Activated T-helper 1 cell treated with Interleukin-2 at 50 U/mL for 16 hours (primary cell): ENCODE measurements around the gene C22orf15.

Experiments
- DNase-seq: peaks from one replicate; pipeline ENCODE4 v3.0.0-alpha.2; 2020; ENCODE audit warnings: low read depth

Gene C22orf15

GRCh38 chr22:23787600-23787896, 24.8 kb downstream of the C22orf15 start:
- no peak for DNase-seq

- DNase-seq = no peak
Measured at GRCh38 chr22:23787910-23788309, 25.1 kb downstream of the C22orf15 start.

DNA sequence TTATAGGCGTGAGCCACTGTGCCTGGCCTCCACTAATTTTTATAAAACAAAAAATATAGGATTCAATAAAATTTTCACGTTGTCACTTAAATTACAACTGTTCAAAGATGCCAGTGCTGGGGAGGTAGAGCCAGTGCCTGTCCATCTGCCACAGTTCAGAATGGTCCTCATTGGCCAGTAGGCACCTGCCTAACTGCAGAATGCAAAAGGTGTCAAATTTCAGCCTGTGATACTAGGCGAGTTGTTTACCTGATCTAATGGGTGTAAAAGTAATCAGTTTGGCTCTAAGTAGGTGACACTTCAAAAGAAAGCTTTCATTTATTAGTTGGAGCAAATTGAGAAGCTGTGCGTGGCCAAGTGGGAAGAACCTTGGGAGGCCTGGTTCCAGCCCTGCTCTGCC, 26.3 kb downstream of the C22orf15 start:
- no peak for DNase-seq

- no peak for DNase-seq
Measured at GRCh38 chr22:23789638-23790037, 26.8 kb downstream of the C22orf15 start.

GRCh38 chr22:23790819-23791737, 28.3 kb downstream of the C22orf15 start:
- DNase-seq = no peak

DNA sequence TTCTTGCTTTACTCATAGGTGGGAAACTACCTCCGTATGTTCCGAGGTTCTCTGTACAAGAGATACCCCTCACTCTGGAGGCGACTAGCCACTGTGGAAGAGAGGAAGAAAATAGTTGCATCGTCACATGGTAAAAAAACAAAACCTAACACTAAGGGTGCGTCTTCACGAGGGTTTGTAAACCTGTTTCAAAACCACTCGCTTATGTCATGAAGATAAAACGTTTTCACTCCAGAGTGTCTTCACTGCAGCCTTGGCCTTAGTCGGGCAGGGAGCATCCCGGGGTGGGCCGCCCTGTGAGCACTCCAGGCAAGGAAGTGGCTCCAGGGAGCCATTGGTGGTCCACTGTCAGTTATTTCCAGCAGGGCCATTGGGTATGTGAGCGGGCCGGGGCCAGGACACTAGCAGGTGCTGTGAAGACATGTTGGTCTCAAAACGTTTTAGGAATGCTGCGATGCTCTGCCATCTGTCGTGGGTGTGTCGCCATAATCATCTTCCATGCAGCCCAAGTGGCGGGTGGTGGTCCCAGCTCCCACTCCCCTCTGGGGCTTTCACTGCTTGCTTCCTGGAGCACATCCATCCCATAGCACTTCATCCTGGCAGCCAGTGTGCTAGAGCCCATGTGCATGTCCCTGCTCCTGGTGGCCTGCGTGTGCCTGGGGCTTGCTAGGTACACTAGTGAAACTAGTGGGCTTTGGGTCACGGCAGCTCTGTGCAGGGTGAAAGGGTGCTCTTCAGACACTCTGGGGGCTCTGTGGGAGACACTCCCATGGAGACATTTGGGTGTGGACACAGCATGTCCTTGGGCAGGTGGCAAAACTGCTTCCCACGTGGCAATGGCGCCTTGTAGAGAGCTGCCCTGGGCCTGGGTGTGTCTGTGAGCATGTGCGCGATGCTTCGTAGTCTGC, 29.2 kb downstream of the C22orf15 start:
- no peak for DNase-seq

DNA sequence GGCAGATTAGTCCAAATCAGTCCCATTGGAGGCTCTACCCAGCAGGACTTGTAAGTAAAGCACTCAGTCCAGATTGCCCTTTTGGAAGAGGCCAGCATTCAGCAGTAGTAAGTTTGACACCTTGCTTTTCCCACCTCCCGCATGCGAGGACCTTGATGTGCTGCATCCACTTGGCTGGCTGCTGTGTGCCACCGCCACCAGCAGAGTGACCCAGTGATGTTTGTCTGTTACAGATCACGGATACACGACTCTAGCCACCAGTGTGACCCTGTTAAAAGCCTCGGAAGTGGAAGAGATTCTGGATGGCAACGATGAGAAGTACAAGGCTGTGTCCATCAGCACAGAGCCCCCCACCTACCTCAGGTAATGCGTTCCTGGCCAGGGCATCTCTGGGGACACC, 30.5 kb downstream of the C22orf15 start:
- DNase-seq = no peak

- no peak for DNase-seq
Measured at GRCh38 chr22:23796461-23796860, 33.7 kb downstream of the C22orf15 start.

- no peak for DNase-seq
Measured at GRCh38 chr22:23800297-23801237, 37.8 kb downstream of the C22orf15 start.

GRCh38 chr22:23801238-23801821, 38.5 kb downstream of the C22orf15 start:
- no peak for DNase-seq

DNA sequence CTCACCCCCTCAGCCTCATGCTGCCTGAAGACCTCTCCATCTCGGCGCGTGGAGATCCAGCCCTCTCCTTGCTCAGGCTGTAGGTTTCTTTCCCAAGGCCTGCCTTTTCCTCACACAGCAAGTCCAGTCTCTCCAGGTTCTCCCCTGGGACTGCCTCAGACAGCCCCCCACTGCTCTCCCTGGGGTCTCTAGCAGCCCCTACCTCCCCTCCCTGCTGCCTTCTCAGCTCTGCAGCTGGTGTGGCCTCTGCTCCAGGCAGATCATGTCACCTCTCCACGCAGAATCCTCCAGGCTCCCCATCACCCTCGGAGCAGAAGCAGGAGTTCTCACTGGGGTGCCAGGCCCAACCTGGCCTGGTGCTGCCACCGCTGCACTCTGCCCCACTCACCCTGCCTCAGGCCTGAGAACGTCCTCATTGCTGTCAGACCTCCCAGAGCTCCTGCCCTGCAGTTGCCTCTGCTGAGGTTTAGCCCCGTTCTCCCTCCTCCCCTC, 39.1 kb downstream of the C22orf15 start:
- DNase-seq = no peak

DNA sequence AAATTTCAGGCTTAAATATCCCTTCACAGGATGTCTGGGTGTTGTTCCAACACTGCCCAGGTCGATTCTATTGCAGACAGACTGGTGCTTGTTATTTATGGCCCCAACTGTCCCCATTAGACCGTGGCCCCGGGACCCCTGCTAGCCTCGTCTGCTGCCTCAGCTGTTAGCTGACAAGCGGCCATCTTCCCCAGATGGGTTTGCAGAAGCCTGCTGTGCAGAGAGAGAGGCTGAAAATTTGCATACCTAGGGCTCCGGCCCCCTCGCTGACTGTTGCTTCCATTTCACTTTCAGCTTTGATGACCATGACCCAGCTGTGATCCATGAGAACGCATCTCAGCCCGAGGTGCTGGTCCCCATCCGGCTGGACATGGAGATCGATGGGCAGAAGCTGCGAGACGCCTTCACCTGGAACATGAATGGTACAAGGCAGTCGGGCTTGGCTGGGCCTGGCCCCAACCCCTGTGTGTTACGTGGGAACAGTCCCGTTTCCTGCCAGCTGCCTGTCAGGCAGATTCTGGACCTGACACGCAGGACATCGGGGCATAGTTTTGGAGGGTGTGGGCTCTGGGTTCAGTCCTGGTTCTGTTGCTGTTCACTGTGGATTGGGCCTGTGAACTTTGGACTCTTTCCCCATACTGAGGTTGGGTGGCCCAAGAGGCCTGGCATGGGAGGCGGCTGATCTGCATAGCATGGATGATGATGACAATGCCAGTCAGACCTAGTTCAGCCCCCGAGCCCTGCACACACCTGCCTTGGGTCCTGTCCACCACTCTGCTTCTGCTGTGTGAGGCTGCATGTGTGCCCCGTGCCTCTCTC, 40.4 kb downstream of the C22orf15 start:
- no peak for DNase-seq

- no peak for DNase-seq
Measured at GRCh38 chr22:23804781-23805291, 42.0 kb downstream of the C22orf15 start.

DNA sequence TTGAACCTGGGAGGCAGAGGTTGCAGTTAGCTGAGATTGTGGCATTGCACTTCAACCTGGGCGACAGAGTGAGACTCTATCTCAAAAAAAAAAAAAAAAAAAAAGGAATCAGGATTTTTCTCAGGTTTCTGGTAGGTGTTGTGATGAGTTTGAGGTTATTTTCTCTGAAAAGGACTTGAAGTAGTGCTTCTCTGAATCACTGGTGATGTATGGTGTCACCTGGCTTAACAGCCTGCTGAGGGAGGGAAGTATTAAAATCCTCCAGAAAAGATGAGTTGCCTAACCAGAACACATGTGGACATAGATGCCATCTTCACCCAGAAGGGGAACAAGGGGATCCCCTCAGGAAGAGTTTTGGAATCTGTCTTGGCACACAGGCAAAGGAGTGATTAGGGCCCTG, 44.0 kb downstream of the C22orf15 start:
- DNase-seq = no peak

GRCh38 chr22:23812378-23812777, 49.6 kb downstream of the C22orf15 start:
- DNase-seq = no peak
